Measurements from ENCODE around the gene ZNF431. TPM values are rescaled to one million over a fixed set of nuclear protein-coding genes. Genes with fewer than 3 reads are reported as not detected.

The ZNF431 gene
- total and polyA plus RNA-seq, 9 of the 15 experiments (the other 6 are each of a cell fraction or from before 2014, with no cell fraction given), result 3.3 to 24.8 (median 13.5) TPM

DNA sequence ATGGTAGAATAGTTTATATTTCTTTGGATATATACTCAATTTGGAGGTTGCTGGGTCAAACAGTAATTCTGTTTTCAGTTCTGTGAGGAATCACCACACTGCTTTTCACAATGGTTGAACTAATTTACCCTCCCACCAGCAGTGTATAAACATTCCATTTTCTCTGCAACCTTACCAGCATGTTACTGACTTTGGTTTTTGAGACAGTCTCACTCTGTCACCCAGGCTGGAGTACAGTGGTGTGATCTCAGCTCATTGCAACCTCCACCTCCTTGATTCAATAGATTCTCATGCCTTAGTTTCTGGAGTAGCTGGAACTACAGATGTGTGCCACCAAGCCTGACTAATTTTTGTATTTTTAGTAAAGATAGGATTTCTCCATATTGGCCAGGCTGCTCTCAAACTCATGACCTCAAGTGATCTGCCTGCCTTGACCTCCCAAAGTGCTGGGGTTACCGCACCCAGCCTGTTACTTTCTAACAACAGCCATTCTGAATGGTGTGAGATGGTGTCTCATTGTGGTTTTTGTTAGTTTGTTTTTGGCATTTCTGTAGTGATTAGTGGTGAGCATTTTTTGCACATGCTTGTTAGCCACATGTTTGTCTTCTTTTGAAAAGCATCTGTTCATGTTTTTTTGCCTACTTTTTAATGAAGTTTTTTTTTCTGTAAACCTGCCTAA is 47.4 kb upstream of the ZNF431 start (continued):
- no peak for TF ChIP-seq ZNF277 (CRISPR knock-in tag; IDR thresholded peaks at IDR 0.05; ENCODE audit: borderline replicate concordance)
- no peak for TF ChIP-seq ZNF561 (CRISPR knock-in tag; conservative IDR thresholded peaks at IDR 0.05)

DNA sequence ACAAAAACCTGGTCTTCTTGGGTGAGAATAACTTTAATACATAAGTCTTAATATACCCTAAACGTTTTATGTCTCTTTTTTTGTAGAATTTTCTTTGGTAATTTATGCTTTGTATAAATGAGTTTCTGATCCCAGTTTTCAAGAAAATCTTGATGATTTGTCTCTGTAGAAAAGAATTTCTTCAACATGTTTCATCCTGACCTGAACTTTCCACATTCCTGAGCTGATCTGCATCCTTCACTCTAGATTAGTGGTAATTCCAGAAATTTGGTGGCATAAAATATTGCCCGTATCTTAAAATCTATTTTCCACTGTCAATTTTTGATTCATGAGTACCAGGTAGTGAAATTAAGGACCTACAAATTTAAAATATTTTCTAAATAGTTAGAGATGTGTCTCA is 43.5 kb upstream of the ZNF431 start:
- Histone ChIP-seq H3K9me1 (ENCODE audit: control insufficient read depth, insufficient read depth, low read length) (no peaks in the 10 kb centered on the region), H3K4me2 (ENCODE audit: insufficient read depth, low read length) (no peak overlapping the region), H3K9me3 (replicated peaks; ENCODE audit: control insufficient read depth, insufficient read depth, low read depth, low read length) (no peaks in the 10 kb centered on the region), H2AFZ (ENCODE audit: low read depth, low read length) (no peak overlapping the region), H3K4me3 (no peak overlapping the region), H3K79me2 (ENCODE audit: control insufficient read depth, insufficient read depth, low read length) (no peaks in the 10 kb centered on the region), H3K9ac (ENCODE audit: insufficient read depth in 1 of 2, low read depth in 2 of 2, low read length in 2 of 2) (no peak overlapping the region), H4K20me1 (replicated peaks; ENCODE audit: control insufficient read depth, insufficient read depth, low read length) (no peaks in the 10 kb centered on the region), H3K27ac (ENCODE audit: extremely low read depth, low read depth, low read length) (no peak overlapping the region), H3K36me3 (ENCODE audit: control insufficient read depth, insufficient read depth, low read length) (peaks cover 30% of the 10 kb centered on the region; the same call in 2 of the 3 replicates), H3K27me3 (ENCODE audit: control insufficient read depth in 2 of 2, insufficient read depth in 2 of 2, low read length in 2 of 2) (no peaks in the 10 kb centered on the region), H3K4me1 (replicated peaks in 1 of 2; ENCODE audit: control insufficient read depth in 2 of 2, insufficient read depth in 2 of 2, low read length in 2 of 2) (peaks cover 0 to 2% of the 10 kb centered on the region in 2 experiments; a peak in 3 of 5 replicates)
- BruUV-seq (replicated peaks), result no TSS peak
- 48% methylated on average over 2 of the region's 2 CpGs for WGBS (ENCODE audit: insufficient coverage, low coverage, missing lambda C conversion rate)
- FAIRE-seq, result no peak
- ChIA-PET CTCF (ENCODE audit: low intra/inter-chr PET ratio) (no interaction called here), POLR2A (no interaction called here)
- no peak for ATAC-seq
- TF ChIP-seq ZNF764 (CRISPR knock-in tag; IDR thresholded peaks at IDR 0.05; ENCODE audit: low read depth) (no peak), PYGO2 (tag; IDR thresholded peaks at IDR 0.05) (no peak), MYC (IDR thresholded peaks at IDR 0.05; ENCODE audit: low read depth, low read length) (no peak), MYC (CRISPR knock-in tag; IDR thresholded peaks at IDR 0.05; ENCODE audit: borderline replicate concordance, low read depth) (no peak), CREB5 (CRISPR knock-in tag; IDR thresholded peaks at IDR 0.05) (no peak), ZNF561 (CRISPR knock-in tag; conservative IDR thresholded peaks at IDR 0.05) (no peak)
- intact Hi-C loops (cut with micrococcal nuclease), result no loop called here
- DNase-seq (ENCODE audit: extremely low read depth in 1 of 4, low spot score in 3 of 4), result no peak
- in situ Hi-C loops (cut with MboI), result no loop called here
